ENCODE data around the gene CUBN. TPM values are rescaled to one million over a fixed set of nuclear protein-coding genes. Genes with fewer than 3 reads are reported as not detected.
A peak's percentile ranks its signal among the peaks of the same experiment; 100 is the strongest.

The CUBN gene
- total RNA-seq, 1 donor from 2014 or later, result 1.5 TPM

- Mint-ChIP-seq H3K27ac (no peak overlapping the region), H3K36me3 (ENCODE audit: insufficient read depth) (no peaks in the 10 kb centered on the region), H3K27me3 (no peaks in the 10 kb centered on the region), H3K9me3 (ENCODE audit: low read depth) (peaks cover 12% of the 10 kb centered on the region), H3K4me3 (ENCODE audit: low read depth) (no peak overlapping the region), H3K4me1 (ENCODE audit: low read depth) (peaks cover 23% of the 10 kb centered on the region)
- DNase-seq (ENCODE audit: low spot score, unreplicated experiment), result no peak
- no peak for TF ChIP-seq CTCF (IDR thresholded peaks at IDR 0.05; ENCODE audit: unreplicated experiment)
These were observed 235.9 kb downstream of the CUBN start for GRCh38 chr10:16893664-16894063.

- H3K36me3 Mint-ChIP-seq (ENCODE audit: insufficient read depth), result no peaks in the 10 kb centered on the region
- peak; percentile 49 for TF ChIP-seq CTCF (IDR thresholded peaks at IDR 0.05; ENCODE audit: unreplicated experiment)
- H3K27ac Mint-ChIP-seq, result peak overlapping the region; percentile 33
- H3K4me1 Mint-ChIP-seq (ENCODE audit: low read depth), result peaks cover 23% of the 10 kb centered on the region
- peak overlapping the region; percentile 10 for H3K4me3 Mint-ChIP-seq (ENCODE audit: low read depth)
- no peak for DNase-seq (ENCODE audit: low spot score, unreplicated experiment)
- H3K9me3 Mint-ChIP-seq (ENCODE audit: low read depth), result peaks cover 9% of the 10 kb centered on the region
- no peaks in the 10 kb centered on the region for H3K27me3 Mint-ChIP-seq
These were observed 238.0 kb downstream of the CUBN start for GRCh38 chr10:16891375-16892313.

GRCh38 chr10:16890691-16891090, 238.9 kb downstream of the CUBN start:
- peaks cover 4% of the 10 kb centered on the region for H3K9me3 Mint-ChIP-seq (ENCODE audit: low read depth)
- no peaks in the 10 kb centered on the region for H3K36me3 Mint-ChIP-seq (ENCODE audit: insufficient read depth)
- no peaks in the 10 kb centered on the region for H3K27me3 Mint-ChIP-seq
- no peak for TF ChIP-seq CTCF (IDR thresholded peaks at IDR 0.05; ENCODE audit: unreplicated experiment)
- H3K4me1 Mint-ChIP-seq (ENCODE audit: low read depth), result peaks cover 23% of the 10 kb centered on the region
- H3K27ac Mint-ChIP-seq, result no peak overlapping the region
- H3K4me3 Mint-ChIP-seq (ENCODE audit: low read depth), result no peak overlapping the region
- DNase-seq (ENCODE audit: low spot score, unreplicated experiment), result no peak

GRCh38 chr10:16887565-16887964, 242.0 kb downstream of the CUBN start:
- no peak overlapping the region for H3K4me3 Mint-ChIP-seq (ENCODE audit: low read depth)
- no peaks in the 10 kb centered on the region for H3K36me3 Mint-ChIP-seq (ENCODE audit: insufficient read depth)
- H3K27ac Mint-ChIP-seq, result no peak overlapping the region
- H3K4me1 Mint-ChIP-seq (ENCODE audit: low read depth), result peaks cover 12% of the 10 kb centered on the region
- H3K9me3 Mint-ChIP-seq (ENCODE audit: low read depth), result no peaks in the 10 kb centered on the region
- H3K27me3 Mint-ChIP-seq, result no peaks in the 10 kb centered on the region
- TF ChIP-seq CTCF (IDR thresholded peaks at IDR 0.05; ENCODE audit: unreplicated experiment), result no peak
- no peak for DNase-seq (ENCODE audit: low spot score, unreplicated experiment)

GRCh38 chr10:16886031-16886430, 243.6 kb downstream of the CUBN start:
- H3K27ac Mint-ChIP-seq, result no peak overlapping the region
- TF ChIP-seq CTCF (IDR thresholded peaks at IDR 0.05; ENCODE audit: unreplicated experiment), result no peak
- no peak overlapping the region for H3K4me3 Mint-ChIP-seq (ENCODE audit: low read depth)
- no peaks in the 10 kb centered on the region for H3K9me3 Mint-ChIP-seq (ENCODE audit: low read depth)
- H3K4me1 Mint-ChIP-seq (ENCODE audit: low read depth), result no peaks in the 10 kb centered on the region
- no peaks in the 10 kb centered on the region for H3K27me3 Mint-ChIP-seq
- DNase-seq (ENCODE audit: low spot score, unreplicated experiment), result no peak
- H3K36me3 Mint-ChIP-seq (ENCODE audit: insufficient read depth), result no peaks in the 10 kb centered on the region
